ENCODE results near the gene RRAGB. TPM values are rescaled to one million over a fixed set of nuclear protein-coding genes. Genes with fewer than 3 reads are reported as not detected.

Gene RRAGB
- total RNA-seq, 2 experiments from 2014 or later, result 7.0 to 8.5 TPM

DNA sequence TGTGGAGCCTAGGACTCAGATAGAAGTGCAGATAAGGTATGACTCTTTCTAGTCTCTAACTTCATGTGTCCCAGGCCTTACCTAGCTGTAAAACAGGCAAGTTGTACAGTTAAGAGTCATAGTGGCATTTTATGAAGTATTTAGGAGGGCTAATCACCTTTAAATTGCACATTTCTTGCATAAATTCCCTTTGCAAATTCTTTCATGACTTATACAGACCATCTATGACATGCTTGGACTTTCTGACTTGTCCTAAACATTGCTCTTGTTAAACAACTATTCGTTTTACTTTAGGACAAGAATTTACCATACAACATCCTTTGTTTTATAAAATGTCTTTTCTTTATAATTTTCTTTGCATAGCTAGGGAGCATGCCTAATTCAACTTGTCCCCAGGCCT is 7.8 kb upstream of the RRAGB start:
- ChIA-PET POLR2A (no interaction called here), CTCF (no interaction called here)
- Histone ChIP-seq H3K4me1 (ENCODE audit: insufficient read depth, low read length) (no peaks in the 10 kb centered on the region), H3K36me3 (ENCODE audit: insufficient read depth, low read length) (no peaks in the 10 kb centered on the region), H3K27ac (ENCODE audit: low read depth in 1 of 2, low read length in 2 of 2) (no peak overlapping the region), H3K4me3 (ENCODE audit: low read length) (no peak overlapping the region), H3K27me3 (ENCODE audit: control insufficient read depth in 1 of 2, insufficient read depth in 2 of 2, low read length in 2 of 2) (no peaks in the 10 kb centered on the region), H3K9me3 (ENCODE audit: control insufficient read depth in 1 of 2, insufficient read depth in 1 of 2, low read length in 2 of 2) (peaks cover 0 to 3% of the 10 kb centered on the region in 2 experiments)
- peaks cover 11% of the 10 kb centered on the region for H3K4me1 Mint-ChIP-seq (ENCODE audit: low read depth)
- ATAC-seq (ENCODE audit: poor library complexity) (no peak), DNase-seq (no peak)
- TF ChIP-seq, protein P1, sequence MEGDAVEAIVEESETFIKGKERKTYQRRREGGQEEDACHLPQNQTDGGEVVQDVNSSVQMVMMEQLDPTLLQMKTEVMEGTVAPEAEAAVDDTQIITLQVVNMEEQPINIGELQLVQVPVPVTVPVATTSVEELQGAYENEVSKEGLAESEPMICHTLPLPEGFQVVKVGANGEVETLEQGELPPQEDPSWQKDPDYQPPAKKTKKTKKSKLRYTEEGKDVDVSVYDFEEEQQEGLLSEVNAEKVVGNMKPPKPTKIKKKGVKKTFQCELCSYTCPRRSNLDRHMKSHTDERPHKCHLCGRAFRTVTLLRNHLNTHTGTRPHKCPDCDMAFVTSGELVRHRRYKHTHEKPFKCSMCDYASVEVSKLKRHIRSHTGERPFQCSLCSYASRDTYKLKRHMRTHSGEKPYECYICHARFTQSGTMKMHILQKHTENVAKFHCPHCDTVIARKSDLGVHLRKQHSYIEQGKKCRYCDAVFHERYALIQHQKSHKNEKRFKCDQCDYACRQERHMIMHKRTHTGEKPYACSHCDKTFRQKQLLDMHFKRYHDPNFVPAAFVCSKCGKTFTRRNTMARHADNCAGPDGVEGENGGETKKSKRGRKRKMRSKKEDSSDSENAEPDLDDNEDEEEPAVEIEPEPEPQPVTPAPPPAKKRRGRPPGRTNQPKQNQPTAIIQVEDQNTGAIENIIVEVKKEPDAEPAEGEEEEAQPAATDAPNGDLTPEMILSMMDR (IDR thresholded peaks at IDR 0.05), result no peak
- intact Hi-C loops (cut with DNase I, micrococcal nuclease), result loop anchor here in 1 of 2 experiments (10.0 kb wide), 3 partner anchors 905 to 1525 kb away; partner anchors contain the start of genes FAM120C and MAGED2
- no peak overlapping the region for H3K4me3 Mint-ChIP-seq
- no peaks in the 10 kb centered on the region for H3K9me3 Mint-ChIP-seq
- H3K27me3 Mint-ChIP-seq, result no peaks in the 10 kb centered on the region
- H3K27ac Mint-ChIP-seq, result no peak overlapping the region
- no peaks in the 10 kb centered on the region for H3K36me3 Mint-ChIP-seq (ENCODE audit: low read depth)

DNA sequence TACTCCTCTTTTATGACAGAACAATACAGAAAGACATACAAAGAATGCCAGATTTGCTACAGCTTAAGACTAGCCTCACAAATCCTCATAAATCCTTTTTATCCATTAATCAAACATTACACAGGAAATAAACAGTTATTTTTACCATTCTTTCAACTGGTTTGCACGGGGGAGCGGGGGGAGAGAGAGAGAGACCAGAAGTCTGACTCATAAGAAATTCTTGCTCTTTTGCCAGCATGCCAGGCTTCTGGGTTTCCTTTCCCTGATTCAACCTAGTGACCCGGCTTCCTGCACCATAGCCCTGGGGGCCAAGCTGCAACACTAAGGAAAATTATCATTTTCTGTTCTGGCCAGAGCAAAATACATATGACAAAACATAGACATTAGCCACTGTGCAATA is 6.8 kb upstream of the RRAGB start:
- Mint-ChIP-seq H3K27me3 (no peaks in the 10 kb centered on the region), H3K4me1 (ENCODE audit: low read depth) (peaks cover 2% of the 10 kb centered on the region), H3K4me3 (no peak overlapping the region), H3K27ac (no peak overlapping the region), H3K9me3 (no peaks in the 10 kb centered on the region), H3K36me3 (ENCODE audit: low read depth) (no peaks in the 10 kb centered on the region)
- POLR2A ChIA-PET, result no interaction called here
- ATAC-seq (ENCODE audit: poor library complexity) (no peak), DNase-seq (no peak)
- no peaks in the 10 kb centered on the region for H3K36me3 ChIP-seq (ENCODE audit: insufficient read depth, low read length)
- peaks cover 0 to 3% of the 10 kb centered on the region in 2 experiments for H3K9me3 ChIP-seq (ENCODE audit: control insufficient read depth in 1 of 2, insufficient read depth in 1 of 2, low read length in 2 of 2)
- CTCF ChIA-PET, result no interaction called here
- H3K27me3 ChIP-seq (ENCODE audit: control insufficient read depth in 1 of 2, insufficient read depth in 2 of 2, low read length in 2 of 2), result no peaks in the 10 kb centered on the region
- no peaks in the 10 kb centered on the region for H3K4me1 ChIP-seq (ENCODE audit: insufficient read depth, low read length)
- TF ChIP-seq, protein P1 (IDR thresholded peaks at IDR 0.05), result no peak
- intact Hi-C loops (cut with DNase I, micrococcal nuclease), result loop anchor here in 1 of 2 experiments (10.0 kb wide), 3 partner anchors 906 to 1526 kb away; partner anchors contain the start of genes FAM120C and MAGED2
- no peak overlapping the region for H3K4me3 ChIP-seq (ENCODE audit: low read length)
- H3K27ac ChIP-seq (ENCODE audit: low read depth in 1 of 2, low read length in 2 of 2), result no peak overlapping the region

DNA sequence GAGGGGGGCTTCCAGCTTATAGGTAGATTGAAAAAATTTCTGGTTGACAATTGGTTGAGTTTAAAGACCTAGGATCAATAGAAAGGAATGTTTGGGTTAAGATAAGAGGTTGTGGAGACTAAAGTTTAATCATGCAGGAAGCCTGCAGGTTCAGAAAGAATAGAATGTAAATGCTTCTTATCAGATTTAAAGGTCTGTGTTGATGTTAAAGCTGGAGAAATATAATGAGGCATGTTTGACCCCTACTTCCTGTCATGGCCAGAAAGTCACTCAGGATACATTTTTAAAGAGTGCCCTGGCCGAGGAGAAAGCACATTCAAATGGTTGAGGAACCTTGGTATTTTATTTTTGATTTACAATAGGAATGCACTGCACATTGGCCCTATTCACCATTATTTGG is 3.9 kb upstream of the RRAGB start:
- no peaks in the 10 kb centered on the region for H3K27me3 ChIP-seq (ENCODE audit: control insufficient read depth in 1 of 2, insufficient read depth in 2 of 2, low read length in 2 of 2)
- no peak overlapping the region for H3K4me3 Mint-ChIP-seq
- peaks cover 17% of the 10 kb centered on the region for H3K4me1 ChIP-seq (ENCODE audit: insufficient read depth, low read length)
- no peaks in the 10 kb centered on the region for H3K9me3 Mint-ChIP-seq
- ATAC-seq (ENCODE audit: poor library complexity) (no peak), DNase-seq (no peak)
- H3K36me3 Mint-ChIP-seq (ENCODE audit: low read depth), result peaks cover 7% of the 10 kb centered on the region
- POLR2A ChIA-PET, result no interaction called here
- H3K4me1 Mint-ChIP-seq (ENCODE audit: low read depth), result peaks cover 13% of the 10 kb centered on the region
- no peaks in the 10 kb centered on the region for H3K27me3 Mint-ChIP-seq
- intact Hi-C loops (cut with DNase I, micrococcal nuclease), result loop anchor here in 1 of 2 experiments (10.0 kb wide), 3 partner anchors 909 to 1529 kb away; partner anchors contain the start of genes FAM120C and MAGED2
- CTCF ChIA-PET, result no interaction called here
- no peak overlapping the region for H3K4me3 ChIP-seq (ENCODE audit: low read length)
- TF ChIP-seq, protein P1 (IDR thresholded peaks at IDR 0.05), result no peak
- H3K27ac ChIP-seq (ENCODE audit: low read depth in 1 of 2, low read length in 2 of 2), result no peak overlapping the region
- no peak overlapping the region for H3K27ac Mint-ChIP-seq
- peaks cover 0 to 3% of the 10 kb centered on the region in 2 experiments for H3K9me3 ChIP-seq (ENCODE audit: control insufficient read depth in 1 of 2, insufficient read depth in 1 of 2, low read length in 2 of 2)
- H3K36me3 ChIP-seq (ENCODE audit: insufficient read depth, low read length), result no peaks in the 10 kb centered on the region

Measured in CD4-positive, alpha-beta T cell (primary cell).